ENCODE measurements around the gene SLC4A7.

The SLC4A7 gene

DNA sequence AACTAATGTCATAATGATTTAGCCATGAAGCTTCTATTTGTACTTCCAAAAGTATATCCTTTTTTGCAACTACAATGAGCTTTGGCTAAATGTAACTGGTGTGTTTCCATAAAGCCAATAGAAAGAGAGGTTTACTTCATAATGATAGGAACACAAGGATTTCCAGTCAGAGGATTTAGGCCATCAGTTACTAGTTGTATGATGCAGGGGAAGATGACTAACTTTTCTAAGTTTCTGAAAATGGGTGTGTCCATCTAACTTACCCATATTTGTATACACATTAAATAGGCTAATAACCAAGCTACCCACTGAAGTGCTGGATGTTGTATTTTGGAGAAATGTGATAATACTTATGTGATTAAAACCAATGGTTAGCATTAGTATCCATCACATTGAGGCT lies 55.7 kb downstream of the SLC4A7 start:
- TF ChIP-seq, protein P1, sequence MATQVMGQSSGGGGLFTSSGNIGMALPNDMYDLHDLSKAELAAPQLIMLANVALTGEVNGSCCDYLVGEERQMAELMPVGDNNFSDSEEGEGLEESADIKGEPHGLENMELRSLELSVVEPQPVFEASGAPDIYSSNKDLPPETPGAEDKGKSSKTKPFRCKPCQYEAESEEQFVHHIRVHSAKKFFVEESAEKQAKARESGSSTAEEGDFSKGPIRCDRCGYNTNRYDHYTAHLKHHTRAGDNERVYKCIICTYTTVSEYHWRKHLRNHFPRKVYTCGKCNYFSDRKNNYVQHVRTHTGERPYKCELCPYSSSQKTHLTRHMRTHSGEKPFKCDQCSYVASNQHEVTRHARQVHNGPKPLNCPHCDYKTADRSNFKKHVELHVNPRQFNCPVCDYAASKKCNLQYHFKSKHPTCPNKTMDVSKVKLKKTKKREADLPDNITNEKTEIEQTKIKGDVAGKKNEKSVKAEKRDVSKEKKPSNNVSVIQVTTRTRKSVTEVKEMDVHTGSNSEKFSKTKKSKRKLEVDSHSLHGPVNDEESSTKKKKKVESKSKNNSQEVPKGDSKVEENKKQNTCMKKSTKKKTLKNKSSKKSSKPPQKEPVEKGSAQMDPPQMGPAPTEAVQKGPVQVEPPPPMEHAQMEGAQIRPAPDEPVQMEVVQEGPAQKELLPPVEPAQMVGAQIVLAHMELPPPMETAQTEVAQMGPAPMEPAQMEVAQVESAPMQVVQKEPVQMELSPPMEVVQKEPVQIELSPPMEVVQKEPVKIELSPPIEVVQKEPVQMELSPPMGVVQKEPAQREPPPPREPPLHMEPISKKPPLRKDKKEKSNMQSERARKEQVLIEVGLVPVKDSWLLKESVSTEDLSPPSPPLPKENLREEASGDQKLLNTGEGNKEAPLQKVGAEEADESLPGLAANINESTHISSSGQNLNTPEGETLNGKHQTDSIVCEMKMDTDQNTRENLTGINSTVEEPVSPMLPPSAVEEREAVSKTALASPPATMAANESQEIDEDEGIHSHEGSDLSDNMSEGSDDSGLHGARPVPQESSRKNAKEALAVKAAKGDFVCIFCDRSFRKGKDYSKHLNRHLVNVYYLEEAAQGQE (IDR thresholded peaks at IDR 0.05; ENCODE audit: low read depth), result no peak
- TF ChIP-seq TEAD4 (IDR thresholded peaks at IDR 0.05) (no peak), ZBTB7A (IDR thresholded peaks at IDR 0.05; ENCODE audit: low read depth) (no peak), EP300 (IDR thresholded peaks at IDR 0.05; ENCODE audit: borderline replicate concordance) (no peak), USF1 (IDR thresholded peaks at IDR 0.05) (no peak), NFIC (IDR thresholded peaks at IDR 0.05) (no peak), TAF1 (IDR thresholded peaks at IDR 0.05; ENCODE audit: low read depth) (no peak)

DNA sequence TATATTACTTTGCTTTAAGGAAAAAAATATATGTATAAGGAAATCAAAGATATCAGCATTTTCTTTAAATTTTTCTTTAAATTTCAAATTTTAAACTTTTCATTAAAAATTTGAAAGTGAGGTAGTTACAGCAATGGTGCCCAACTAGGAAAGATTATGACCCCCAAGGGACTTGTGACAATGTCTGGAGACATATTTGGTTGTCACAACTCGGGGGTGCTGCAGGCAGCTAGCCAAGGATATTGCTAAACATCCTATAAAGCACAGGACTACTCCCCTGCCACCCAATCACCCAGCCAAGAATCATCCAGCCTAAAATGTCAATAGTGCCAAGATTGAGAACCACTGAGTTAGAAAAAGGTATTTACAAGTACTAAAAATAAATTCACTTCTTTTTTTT lies 57.3 kb downstream of the SLC4A7 start:
- TF ChIP-seq YY1 (IDR thresholded peaks at IDR 0.05; ENCODE audit: low read depth), result no peak
- TF ChIP-seq CREB1 (IDR thresholded peaks at IDR 0.05; ENCODE audit: low read depth), result no peak
- TF ChIP-seq EGR1 (IDR thresholded peaks at IDR 0.05), result no peak

- TF ChIP-seq EGR1 (IDR thresholded peaks at IDR 0.05) (no peak), CEBPB (IDR thresholded peaks at IDR 0.05) (no peak), TCF12 (IDR thresholded peaks at IDR 0.05; ENCODE audit: low read depth) (no peak), YY1 (IDR thresholded peaks at IDR 0.05; ENCODE audit: low read depth) (no peak), EP300 (IDR thresholded peaks at IDR 0.05; ENCODE audit: borderline replicate concordance) (no peak), NFIC (IDR thresholded peaks at IDR 0.05) (no peak), TAF1 (IDR thresholded peaks at IDR 0.05; ENCODE audit: low read depth) (no peak), ZBTB7A (IDR thresholded peaks at IDR 0.05; ENCODE audit: low read depth) (no peak), RAD21 (IDR thresholded peaks at IDR 0.05; ENCODE audit: low read depth) (no peak)
- TF ChIP-seq, protein P2, sequence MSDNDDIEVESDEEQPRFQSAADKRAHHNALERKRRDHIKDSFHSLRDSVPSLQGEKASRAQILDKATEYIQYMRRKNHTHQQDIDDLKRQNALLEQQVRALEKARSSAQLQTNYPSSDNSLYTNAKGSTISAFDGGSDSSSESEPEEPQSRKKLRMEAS (IDR thresholded peaks at IDR 0.05), result no peak
- TF ChIP-seq, protein P1 (IDR thresholded peaks at IDR 0.05; ENCODE audit: low read depth), result no peak
Observed at GRCh38 chr3:27425896-27426565, 58.2 kb downstream of the SLC4A7 start.

DNA sequence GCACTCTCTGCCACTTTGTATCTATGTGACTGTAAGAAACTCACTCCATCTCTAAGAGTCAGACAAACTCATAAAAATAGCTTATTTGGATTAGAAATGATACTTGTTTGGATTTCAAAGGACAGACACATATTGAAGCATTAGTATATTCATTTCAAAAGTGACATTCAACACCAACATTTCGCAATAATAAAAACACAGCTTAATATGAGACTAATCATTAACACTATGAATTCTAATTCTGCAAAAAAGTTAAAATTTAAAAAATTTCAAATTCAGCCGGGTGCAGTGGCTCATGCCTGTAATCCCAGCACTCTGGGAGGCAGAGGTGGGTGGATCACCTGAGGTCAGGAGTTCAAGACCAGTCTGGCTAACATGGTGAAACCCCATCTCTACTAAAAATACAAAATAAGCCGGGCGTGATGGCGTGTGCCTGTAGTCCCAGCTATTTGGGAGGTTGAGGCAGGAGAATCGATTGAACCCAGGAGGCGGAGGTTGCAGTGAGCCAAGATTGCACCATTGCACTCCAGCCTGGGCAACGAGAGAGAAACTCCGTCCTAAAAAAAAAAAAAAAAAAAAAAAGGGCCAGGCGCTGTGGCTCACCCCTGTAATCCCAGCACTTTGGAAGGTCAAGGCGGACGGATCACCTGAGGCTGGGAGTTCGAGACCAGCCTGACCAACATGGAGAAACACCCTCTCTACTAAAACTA lies 59.2 kb downstream of the SLC4A7 start:
- TF ChIP-seq CEBPB (IDR thresholded peaks at IDR 0.05), result peak; percentile 62

DNA sequence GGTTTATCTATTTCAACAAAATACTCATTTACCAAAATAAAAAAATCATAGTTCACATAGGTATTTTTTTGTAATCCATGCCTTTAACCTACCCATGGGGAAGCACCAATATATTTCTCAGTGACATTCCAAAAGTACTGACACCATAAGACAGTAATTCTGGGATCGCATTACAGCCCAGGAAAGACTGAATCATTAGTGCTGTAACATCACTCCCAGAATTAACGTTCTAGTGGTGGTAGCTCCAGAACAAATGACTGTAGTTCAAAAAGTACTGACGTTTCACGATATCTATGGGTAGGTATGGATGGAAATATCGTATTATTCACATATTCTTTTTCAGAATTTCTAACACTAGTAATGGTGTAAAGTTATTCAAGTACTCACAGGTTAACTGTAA lies 60.7 kb downstream of the SLC4A7 start:
- TF ChIP-seq FOXM1 (IDR thresholded peaks at IDR 0.05; ENCODE audit: borderline replicate concordance, low read depth) (no peak), USF1 (IDR thresholded peaks at IDR 0.05) (no peak), TEAD4 (IDR thresholded peaks at IDR 0.05) (no peak), TAF1 (IDR thresholded peaks at IDR 0.05; ENCODE audit: low read depth) (no peak), EGR1 (IDR thresholded peaks at IDR 0.05) (no peak), CREB1 (IDR thresholded peaks at IDR 0.05; ENCODE audit: low read depth) (no peak), ZBTB7A (IDR thresholded peaks at IDR 0.05; ENCODE audit: low read depth) (no peak), CEBPB (IDR thresholded peaks at IDR 0.05) (no peak), NFIC (IDR thresholded peaks at IDR 0.05) (no peak), TCF12 (IDR thresholded peaks at IDR 0.05; ENCODE audit: low read depth) (no peak), EP300 (IDR thresholded peaks at IDR 0.05; ENCODE audit: borderline replicate concordance) (no peak), YY1 (IDR thresholded peaks at IDR 0.05; ENCODE audit: low read depth) (no peak), RAD21 (IDR thresholded peaks at IDR 0.05; ENCODE audit: low read depth) (no peak)
- TF ChIP-seq, protein P2 (IDR thresholded peaks at IDR 0.05), result no peak
- TF ChIP-seq, protein P1 (IDR thresholded peaks at IDR 0.05; ENCODE audit: low read depth), result no peak

Data from Ishikawa (cell line).